Activated naive CD8-positive, alpha-beta T cell treated with anti-CD3 and anti-CD28 coated beads, Interleukin-2, amount 10 ng/mL, durations not matched to agents 7 days and 5 days (primary cell): ENCODE results near the gene RNF180. TPM values are rescaled to one million over a fixed set of nuclear protein-coding genes. Genes with fewer than 3 reads are reported as not detected.

Experiments used
- ATAC-seq: fragments of 150-1000 bp; cut with Tn5 transposase; one replicate; pipeline ENCODE4 v1.10.0; 2021; ENCODE audit warnings: low read depth, moderate library complexity
- POLR2A ChIA-PET: fragments of 350-600 bp; sonication (Branson Sonifier 250); formaldehyde crosslinking; loops from one replicate; lab custom pipeline; 2021; ENCODE audit warnings: antibody characterized with exemption; lab: Charles Lee
- DNase-seq: peaks from one replicate; pipeline ENCODE4 v3.0.0; 2021
- H3K27ac Mint-ChIP-seq: one replicate; pipeline ENCODE4 v1.8.0; 2022; ENCODE audit warnings: mild to moderate bottlenecking, mixed read lengths
- H3K27me3 Mint-ChIP-seq: one replicate; pipeline ENCODE4 v1.8.0; 2022; ENCODE audit warnings: mild to moderate bottlenecking, moderate library complexity, mixed read lengths
- H3K36me3 Mint-ChIP-seq: one replicate; pipeline ENCODE4 v1.8.0; 2021; ENCODE audit warnings: mild to moderate bottlenecking, mixed read lengths
- H3K4me1 Mint-ChIP-seq: one replicate; pipeline ENCODE4 v1.8.0; 2021; ENCODE audit warnings: mixed read lengths
- H3K4me3 Mint-ChIP-seq: one replicate; pipeline ENCODE4 v1.8.0; 2022; ENCODE audit warnings: mild to moderate bottlenecking, moderate library complexity, mixed read lengths
- H3K9me3 Mint-ChIP-seq: one replicate; pipeline ENCODE4 v1.8.0; 2021; ENCODE audit warnings: mixed read lengths
- total RNA-seq, 2 experiments: library from RNA; stranded (reverse); gene quantifications; one replicate each; pipeline ENCODE4 v1.2.3, GENCODE V29; 2021

The RNF180 gene
- not detected for total RNA-seq

GRCh38 chr5:64165500-64166200 is at the start of gene RNF180:
RNF180 (plus strand) TSS chr5:64165843; CDS start chr5:64200808, 34,965 bp downstream.
- peak; percentile 32 for DNase-seq
- Mint-ChIP-seq H3K4me1 (peaks cover 2% of the 10 kb centered on the region), H3K27me3 (peaks cover 31% of the 10 kb centered on the region), H3K36me3 (no peaks in the 10 kb centered on the region), H3K4me3 (peak within 1 kb of the TSS; percentile 37), H3K27ac (no peak within 1 kb of the TSS), H3K9me3 (no peaks in the 10 kb centered on the region)
- peak; percentile 22 for ATAC-seq
- POLR2A ChIA-PET = no interaction called here

- Mint-ChIP-seq H3K4me3 (no peak overlapping the region), H3K9me3 (peaks cover 1% of the 10 kb centered on the region), H3K27me3 (no peaks in the 10 kb centered on the region), H3K36me3 (no peaks in the 10 kb centered on the region), H3K4me1 (no peaks in the 10 kb centered on the region), H3K27ac (no peak overlapping the region)
- no peak for DNase-seq
- POLR2A ChIA-PET = no interaction called here
- no peak for ATAC-seq
Measured at GRCh38 chr5:64125521-64125920, 40.1 kb upstream of the RNF180 start.

GRCh38 chr5:64126202-64126741 is 39.4 kb upstream of the RNF180 start:
- H3K36me3 Mint-ChIP-seq = no peaks in the 10 kb centered on the region
- H3K4me3 Mint-ChIP-seq = no peak overlapping the region
- H3K27me3 Mint-ChIP-seq = no peaks in the 10 kb centered on the region
- no peak overlapping the region for H3K27ac Mint-ChIP-seq
- DNase-seq (no peak), ATAC-seq (no peak)
- no peaks in the 10 kb centered on the region for H3K4me1 Mint-ChIP-seq
- H3K9me3 Mint-ChIP-seq = peaks cover 1% of the 10 kb centered on the region
- POLR2A ChIA-PET = no interaction called here

GRCh38 chr5:64140018-64140417 is 25.6 kb upstream of the RNF180 start:
- DNase-seq = no peak
- Mint-ChIP-seq H3K4me1 (no peaks in the 10 kb centered on the region), H3K4me3 (no peak overlapping the region), H3K36me3 (no peaks in the 10 kb centered on the region), H3K9me3 (peaks cover under 1% of the 10 kb centered on the region), H3K27ac (no peak overlapping the region), H3K27me3 (no peaks in the 10 kb centered on the region)
- no peak for ATAC-seq
- POLR2A ChIA-PET = no interaction called here

GRCh38 chr5:64144425-64145215 is 21.0 kb upstream of the RNF180 start:
- Mint-ChIP-seq H3K4me3 (no peak overlapping the region), H3K27ac (no peak overlapping the region), H3K9me3 (no peaks in the 10 kb centered on the region), H3K4me1 (no peaks in the 10 kb centered on the region), H3K36me3 (no peaks in the 10 kb centered on the region), H3K27me3 (no peaks in the 10 kb centered on the region)
- no peak for DNase-seq
- ATAC-seq = no peak
- POLR2A ChIA-PET = no interaction called here

GRCh38 chr5:64145216-64145895 is 20.3 kb upstream of the RNF180 start:
- H3K36me3 Mint-ChIP-seq = no peaks in the 10 kb centered on the region
- no peak overlapping the region for H3K4me3 Mint-ChIP-seq
- H3K27ac Mint-ChIP-seq = no peak overlapping the region
- POLR2A ChIA-PET = no interaction called here
- H3K9me3 Mint-ChIP-seq = no peaks in the 10 kb centered on the region
- no peaks in the 10 kb centered on the region for H3K4me1 Mint-ChIP-seq
- no peaks in the 10 kb centered on the region for H3K27me3 Mint-ChIP-seq
- DNase-seq (no peak), ATAC-seq (no peak)

- DNase-seq = no peak
- no peak for ATAC-seq
- H3K9me3 Mint-ChIP-seq = peaks cover 2% of the 10 kb centered on the region
- no peaks in the 10 kb centered on the region for H3K4me1 Mint-ChIP-seq
- no peaks in the 10 kb centered on the region for H3K27me3 Mint-ChIP-seq
- H3K4me3 Mint-ChIP-seq = no peak overlapping the region
- no peaks in the 10 kb centered on the region for H3K36me3 Mint-ChIP-seq
- H3K27ac Mint-ChIP-seq = no peak overlapping the region
- POLR2A ChIA-PET = no interaction called here
Measured at GRCh38 chr5:64147379-64147778, 18.3 kb upstream of the RNF180 start.

GRCh38 chr5:64147849-64148441 is 17.7 kb upstream of the RNF180 start:
- no peaks in the 10 kb centered on the region for H3K27me3 Mint-ChIP-seq
- H3K27ac Mint-ChIP-seq = no peak overlapping the region
- H3K36me3 Mint-ChIP-seq = no peaks in the 10 kb centered on the region
- H3K9me3 Mint-ChIP-seq = peaks cover 4% of the 10 kb centered on the region
- POLR2A ChIA-PET = no interaction called here
- no peaks in the 10 kb centered on the region for H3K4me1 Mint-ChIP-seq
- DNase-seq = no peak
- H3K4me3 Mint-ChIP-seq = no peak overlapping the region
- no peak for ATAC-seq

- POLR2A ChIA-PET = no interaction called here
- DNase-seq = no peak
- Mint-ChIP-seq H3K27me3 (no peaks in the 10 kb centered on the region), H3K4me3 (no peak overlapping the region), H3K9me3 (peaks cover 8% of the 10 kb centered on the region), H3K27ac (no peak overlapping the region), H3K4me1 (no peaks in the 10 kb centered on the region), H3K36me3 (no peaks in the 10 kb centered on the region)
- ATAC-seq = no peak
Measured at GRCh38 chr5:64149268-64149667, 16.4 kb upstream of the RNF180 start.

GRCh38 chr5:64149857-64150521 is 15.7 kb upstream of the RNF180 start:
- Mint-ChIP-seq H3K4me1 (no peaks in the 10 kb centered on the region), H3K4me3 (no peak overlapping the region), H3K9me3 (peaks cover 8% of the 10 kb centered on the region), H3K36me3 (no peaks in the 10 kb centered on the region), H3K27ac (no peak overlapping the region), H3K27me3 (no peaks in the 10 kb centered on the region)
- POLR2A ChIA-PET = no interaction called here
- ATAC-seq (no peak), DNase-seq (no peak)

GRCh38 chr5:64156261-64156660 is 9.4 kb upstream of the RNF180 start:
- peaks cover 5% of the 10 kb centered on the region for H3K9me3 Mint-ChIP-seq
- no peak overlapping the region for H3K27ac Mint-ChIP-seq
- no peak for ATAC-seq
- no peak overlapping the region for H3K4me3 Mint-ChIP-seq
- DNase-seq = no peak
- H3K27me3 Mint-ChIP-seq = no peaks in the 10 kb centered on the region
- POLR2A ChIA-PET = no interaction called here
- no peaks in the 10 kb centered on the region for H3K4me1 Mint-ChIP-seq
- no peaks in the 10 kb centered on the region for H3K36me3 Mint-ChIP-seq

- peaks cover 3% of the 10 kb centered on the region for H3K9me3 Mint-ChIP-seq
- H3K27ac Mint-ChIP-seq = no peak overlapping the region
- no peaks in the 10 kb centered on the region for H3K36me3 Mint-ChIP-seq
- H3K4me1 Mint-ChIP-seq = no peaks in the 10 kb centered on the region
- POLR2A ChIA-PET = no interaction called here
- DNase-seq (no peak), ATAC-seq (no peak)
- no peak overlapping the region for H3K4me3 Mint-ChIP-seq
- peaks cover 2% of the 10 kb centered on the region for H3K27me3 Mint-ChIP-seq
Measured at GRCh38 chr5:64158827-64159226, 6.8 kb upstream of the RNF180 start.

- H3K27ac Mint-ChIP-seq = no peak overlapping the region
- no peaks in the 10 kb centered on the region for H3K4me1 Mint-ChIP-seq
- H3K27me3 Mint-ChIP-seq = peaks cover 16% of the 10 kb centered on the region
- H3K36me3 Mint-ChIP-seq = no peaks in the 10 kb centered on the region
- H3K4me3 Mint-ChIP-seq = no peak overlapping the region
- ATAC-seq (no peak), DNase-seq (no peak)
- POLR2A ChIA-PET = no interaction called here
- no peaks in the 10 kb centered on the region for H3K9me3 Mint-ChIP-seq
Measured at GRCh38 chr5:64160201-64160600, 5.4 kb upstream of the RNF180 start.
